ENCODE data around the gene KDSR.
A peak's percentile ranks its signal among the peaks of the same experiment; 100 is the strongest.
"Not testable (repeated sequence)": the region's sequence is repeated elsewhere in the genome, so short reads cannot be mapped to it uniquely, and the experiment has no call there.

KDSR gene

DNA sequence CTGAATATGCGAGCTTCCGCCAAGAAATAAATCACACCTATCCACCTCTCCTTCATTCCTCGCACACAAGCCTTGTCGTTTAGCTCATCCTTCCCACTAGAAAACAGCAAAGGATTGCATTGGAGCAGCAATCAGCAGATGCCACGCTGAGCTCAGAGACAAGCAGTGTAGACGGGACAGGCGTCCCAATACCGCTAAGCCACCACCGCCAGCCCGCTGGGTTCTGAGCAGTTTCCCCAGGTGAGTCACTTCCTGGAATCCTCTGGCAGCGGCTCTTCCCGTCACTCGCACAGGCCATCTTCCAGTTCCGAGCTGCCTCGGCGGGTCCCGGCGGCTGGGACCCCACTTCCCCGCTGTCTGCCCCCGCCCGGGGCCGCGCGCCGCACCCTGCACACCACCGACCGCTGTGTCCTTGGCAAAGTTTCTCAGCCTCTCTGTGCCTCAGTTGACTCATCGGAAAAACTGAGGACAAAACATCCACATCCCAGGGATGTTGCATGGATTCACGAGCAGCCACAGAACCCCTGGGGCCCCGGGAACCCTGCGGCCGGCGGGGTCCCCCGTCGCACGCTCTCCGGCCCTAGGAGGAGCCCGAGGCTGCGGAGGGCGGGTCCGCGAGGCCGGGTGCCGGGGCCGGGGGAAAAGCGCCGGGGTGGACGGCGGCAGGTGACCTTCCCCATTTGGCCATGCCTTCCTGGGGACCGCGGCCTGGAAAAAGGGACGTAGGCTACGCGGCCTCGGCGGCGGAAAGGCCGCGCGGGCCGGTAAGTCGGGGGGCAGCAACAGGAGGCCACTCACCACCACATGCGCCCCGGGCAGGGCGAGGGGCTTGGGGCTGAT lies 573 bp downstream of the KDSR start:
- Histone ChIP-seq H3K9me3 (ENCODE audit: insufficient read depth, low read length) (peaks cover 17% of the 10 kb centered on the region; the same call in 1 of the 2 replicates), H3K4me3 (ENCODE audit: insufficient read length, low read depth) (peak overlapping the region; percentile 82), H3K4me1 (ENCODE audit: insufficient read depth, insufficient read length) (no peaks in the 10 kb centered on the region), H3K9ac (ENCODE audit: insufficient read length, low read depth) (peak overlapping the region; percentile 82), H3K27me3 (ENCODE audit: insufficient read depth, insufficient read length) (peaks cover 4% of the 10 kb centered on the region), H3K36me3 (ENCODE audit: insufficient read depth, insufficient read length, low read length) (peaks cover 8% of the 10 kb centered on the region)
- no peak for TF ChIP-seq ZNF274 (IDR thresholded peaks at IDR 0.05; ENCODE audit: low read depth, low read length)
- no peak for TF ChIP-seq SUZ12 (IDR thresholded peaks at IDR 0.05; ENCODE audit: extremely low read depth, insufficient read depth, insufficient read length)
- TF ChIP-seq YY1 (IDR thresholded peaks at IDR 0.05; ENCODE audit: insufficient read depth, insufficient read length) = no peak
- DNase-seq (ENCODE audit: low read depth, low spot score) = peak; percentile 38

DNA sequence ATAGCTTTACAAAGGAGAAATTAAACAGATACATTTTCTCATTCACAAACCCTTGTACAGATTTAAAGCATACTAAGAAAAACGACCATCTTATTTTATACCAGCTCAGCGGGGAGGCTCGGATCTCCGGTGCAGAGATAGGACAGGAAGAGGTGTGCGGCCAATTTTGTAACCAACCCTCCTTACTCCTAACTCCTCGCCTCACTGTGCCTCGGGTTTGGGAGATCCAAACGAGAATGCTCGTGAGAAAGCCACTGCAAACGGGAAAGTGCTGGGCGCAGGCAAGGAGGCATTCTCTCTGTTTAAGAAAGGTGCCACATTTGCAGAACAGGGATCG lies 1.2 kb downstream of the KDSR start:
- TF ChIP-seq YY1 (IDR thresholded peaks at IDR 0.05; ENCODE audit: insufficient read depth, insufficient read length) (no peak), SUZ12 (IDR thresholded peaks at IDR 0.05; ENCODE audit: extremely low read depth, insufficient read depth, insufficient read length) (no peak), ZNF274 (IDR thresholded peaks at IDR 0.05; ENCODE audit: low read depth, low read length) (no peak)
- Histone ChIP-seq H3K4me1 (ENCODE audit: insufficient read depth, insufficient read length) (no peaks in the 10 kb centered on the region), H3K9me3 (ENCODE audit: insufficient read depth, low read length) (peaks cover 17% of the 10 kb centered on the region; the same call in 1 of the 2 replicates), H3K9ac (ENCODE audit: insufficient read length, low read depth) (peak overlapping the region; percentile 82), H3K27me3 (ENCODE audit: insufficient read depth, insufficient read length) (peaks cover 4% of the 10 kb centered on the region), H3K4me3 (ENCODE audit: insufficient read length, low read depth) (peak overlapping the region; percentile 82), H3K36me3 (ENCODE audit: insufficient read depth, insufficient read length, low read length) (peaks cover 8% of the 10 kb centered on the region)
- no peak for DNase-seq (ENCODE audit: low read depth, low spot score)

DNA sequence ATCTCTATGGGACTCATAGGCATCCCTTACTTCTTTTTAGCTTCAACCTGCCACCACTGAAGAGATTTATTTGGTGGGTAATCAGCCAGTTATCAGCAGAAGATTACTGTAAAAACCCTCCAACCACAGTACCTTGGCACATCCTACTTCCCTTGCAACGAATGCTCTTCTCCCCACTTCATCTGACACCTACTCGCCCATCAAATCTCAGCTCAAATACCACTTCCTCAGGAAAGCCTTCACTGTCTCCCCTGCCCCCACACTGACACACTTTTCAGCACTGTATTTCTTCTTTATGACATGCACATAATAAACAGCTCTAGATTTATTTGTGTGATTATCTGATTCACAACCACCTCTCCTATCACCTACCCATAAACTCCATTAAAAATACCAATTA lies 3.1 kb downstream of the KDSR start:
- no peak for TF ChIP-seq SUZ12 (IDR thresholded peaks at IDR 0.05; ENCODE audit: extremely low read depth, insufficient read depth, insufficient read length)
- TF ChIP-seq ZNF274 (IDR thresholded peaks at IDR 0.05; ENCODE audit: low read depth, low read length) = no peak
- TF ChIP-seq YY1 (IDR thresholded peaks at IDR 0.05; ENCODE audit: insufficient read depth, insufficient read length) = no peak

DNA sequence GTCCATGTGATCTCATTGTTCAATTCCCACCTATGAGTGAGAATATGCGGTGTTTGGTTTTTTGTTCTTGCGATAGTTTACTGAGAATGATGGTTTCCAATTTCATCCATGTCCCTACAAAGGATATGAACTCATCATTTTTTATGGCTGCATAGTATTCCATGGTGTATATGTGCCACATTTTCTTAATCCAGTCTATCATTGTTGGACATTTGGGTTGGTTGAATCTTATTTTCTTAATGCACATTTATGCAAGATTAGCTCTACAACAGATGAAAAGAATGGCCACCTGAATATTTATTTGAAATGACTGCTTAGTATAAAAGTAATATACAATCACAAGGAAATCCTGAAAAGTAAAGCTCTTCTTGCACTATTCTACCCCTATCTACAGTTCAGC lies 3.6 kb downstream of the KDSR start:
- not testable (repeated sequence) for H3K27me3 ChIP-seq (ENCODE audit: insufficient read depth, insufficient read length); H3K9me3 ChIP-seq (ENCODE audit: insufficient read depth, low read length); DNase-seq (ENCODE audit: low read depth, low spot score); H3K9ac ChIP-seq (ENCODE audit: insufficient read length, low read depth); H3K4me1 ChIP-seq (ENCODE audit: insufficient read depth, insufficient read length); H3K4me3 ChIP-seq (ENCODE audit: insufficient read length, low read depth)
- peaks cover 13% of the 10 kb centered on the region for H3K36me3 ChIP-seq (ENCODE audit: insufficient read depth, insufficient read length, low read length)

More for the DNA sequence above, 3.1 kb downstream of the KDSR start:
- Histone ChIP-seq H3K9me3 (ENCODE audit: insufficient read depth, low read length) (peaks cover 6% of the 10 kb centered on the region; the same call in 1 of the 2 replicates), H3K9ac (ENCODE audit: insufficient read length, low read depth) (no peak overlapping the region), H3K27me3 (ENCODE audit: insufficient read depth, insufficient read length) (peaks cover 4% of the 10 kb centered on the region), H3K4me3 (ENCODE audit: insufficient read length, low read depth) (no peak overlapping the region), H3K4me1 (ENCODE audit: insufficient read depth, insufficient read length) (no peaks in the 10 kb centered on the region), H3K36me3 (ENCODE audit: insufficient read depth, insufficient read length, low read length) (peaks cover 13% of the 10 kb centered on the region)
- DNase-seq (ENCODE audit: low read depth, low spot score) = no peak

DNA sequence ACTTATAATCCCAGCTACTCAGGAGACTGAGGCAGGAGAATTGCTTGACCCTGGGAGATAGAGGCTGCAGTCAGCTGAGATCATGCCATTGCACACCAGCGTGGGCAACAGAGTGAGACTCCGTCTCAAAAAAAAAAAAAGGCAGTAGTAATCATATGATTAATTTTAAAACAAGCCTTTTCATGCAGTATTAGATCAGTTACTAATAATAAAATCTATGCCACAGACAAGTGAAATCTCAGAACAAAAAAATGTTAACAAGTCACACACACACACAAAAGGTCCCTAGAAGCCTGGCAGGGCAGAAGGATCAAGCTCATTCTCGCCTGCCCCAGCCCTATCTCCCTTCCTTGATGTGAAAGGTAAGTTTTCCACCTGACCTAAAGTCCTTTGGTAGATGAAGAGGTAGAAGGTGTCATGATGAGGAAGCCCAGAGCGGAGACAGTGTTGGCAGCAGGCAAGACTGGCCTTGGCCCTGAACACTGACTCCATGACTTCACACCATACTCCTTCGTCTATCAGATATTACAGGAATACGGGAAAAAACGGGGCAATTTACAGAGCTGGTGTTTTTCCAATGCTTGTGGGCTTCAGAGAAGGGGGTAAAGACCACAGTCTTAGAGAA lies 10.6 kb downstream of the KDSR start:
- Histone ChIP-seq H3K4me1 (ENCODE audit: insufficient read depth, insufficient read length) (no peaks in the 10 kb centered on the region), H3K9ac (ENCODE audit: insufficient read length, low read depth) (no peak overlapping the region), H3K9me3 (ENCODE audit: insufficient read depth, low read length) (no peaks in the 10 kb centered on the region), H3K36me3 (ENCODE audit: insufficient read depth, insufficient read length, low read length) (peaks cover 32% of the 10 kb centered on the region), H3K4me3 (ENCODE audit: insufficient read length, low read depth) (no peak overlapping the region), H3K27me3 (ENCODE audit: insufficient read depth, insufficient read length) (no peaks in the 10 kb centered on the region)
- TF ChIP-seq SUZ12 (IDR thresholded peaks at IDR 0.05; ENCODE audit: extremely low read depth, insufficient read depth, insufficient read length) = no peak
- TF ChIP-seq YY1 (IDR thresholded peaks at IDR 0.05; ENCODE audit: insufficient read depth, insufficient read length) = no peak
- no peak for TF ChIP-seq ZNF274 (IDR thresholded peaks at IDR 0.05; ENCODE audit: low read depth, low read length)
- DNase-seq (ENCODE audit: low read depth, low spot score) = no peak

DNA sequence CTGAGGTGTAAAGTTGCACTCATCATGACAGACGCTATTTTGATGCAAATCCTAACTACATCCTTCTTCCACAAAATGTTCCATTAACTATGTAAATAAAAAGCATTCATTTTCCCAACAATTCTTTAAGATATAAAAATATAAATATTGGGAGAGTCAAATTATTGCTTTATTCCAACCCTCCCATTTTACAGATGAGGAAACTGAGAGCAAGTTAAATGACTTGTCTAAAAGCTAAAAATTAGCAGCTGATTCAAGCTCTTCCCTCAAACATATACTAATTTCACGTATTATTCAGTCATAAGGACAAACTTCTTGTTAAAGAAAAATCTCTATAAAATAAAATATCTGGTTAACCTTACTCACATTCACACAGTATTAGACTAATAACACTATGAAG lies 16.8 kb downstream of the KDSR start:
- H3K36me3 ChIP-seq (ENCODE audit: insufficient read depth, insufficient read length, low read length) = peaks cover 57% of the 10 kb centered on the region
- DNase-seq (ENCODE audit: low read depth, low spot score) = no peak
- TF ChIP-seq ZNF274 (IDR thresholded peaks at IDR 0.05; ENCODE audit: low read depth, low read length) = no peak
- no peak for TF ChIP-seq SUZ12 (IDR thresholded peaks at IDR 0.05; ENCODE audit: extremely low read depth, insufficient read depth, insufficient read length)
- no peak for TF ChIP-seq YY1 (IDR thresholded peaks at IDR 0.05; ENCODE audit: insufficient read depth, insufficient read length)

DNA sequence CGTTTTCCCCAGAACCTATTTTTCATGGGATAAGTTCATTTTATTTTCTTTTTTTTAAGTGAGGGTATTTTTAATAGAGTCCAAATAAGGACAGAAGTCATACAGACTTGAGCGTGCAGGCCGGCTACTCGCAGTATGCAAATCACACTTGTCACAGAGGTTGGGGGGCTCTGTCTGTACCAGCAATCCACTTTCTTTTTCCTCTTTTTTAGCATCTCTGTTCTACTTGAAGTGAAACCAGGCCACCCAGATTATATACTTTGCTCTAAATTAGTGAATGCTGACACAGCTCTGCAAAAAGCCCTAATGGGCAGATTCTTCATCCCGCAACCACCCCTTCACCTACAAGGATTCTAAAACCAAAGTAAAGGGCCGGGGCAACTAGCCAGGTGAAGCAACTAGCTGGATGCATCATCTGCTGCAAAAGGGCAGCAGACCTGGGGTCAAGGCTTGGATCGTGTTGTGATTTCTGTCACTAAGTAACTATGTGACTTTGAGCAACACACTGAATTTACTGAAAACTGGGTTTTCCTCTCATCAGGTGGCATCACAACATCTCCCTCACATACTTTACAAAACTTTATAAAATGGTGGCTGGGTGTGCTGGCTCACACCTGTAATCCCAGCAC lies 18.4 kb downstream of the KDSR start:
- no peak for TF ChIP-seq ZNF274 (IDR thresholded peaks at IDR 0.05; ENCODE audit: low read depth, low read length)
- no peak for TF ChIP-seq YY1 (IDR thresholded peaks at IDR 0.05; ENCODE audit: insufficient read depth, insufficient read length)
- TF ChIP-seq SUZ12 (IDR thresholded peaks at IDR 0.05; ENCODE audit: extremely low read depth, insufficient read depth, insufficient read length) = no peak
- Histone ChIP-seq H3K27me3 (ENCODE audit: insufficient read depth, insufficient read length) (no peaks in the 10 kb centered on the region), H3K4me1 (ENCODE audit: insufficient read depth, insufficient read length) (no peaks in the 10 kb centered on the region), H3K9me3 (ENCODE audit: insufficient read depth, low read length) (no peaks in the 10 kb centered on the region), H3K9ac (ENCODE audit: insufficient read length, low read depth) (no peak overlapping the region), H3K36me3 (ENCODE audit: insufficient read depth, insufficient read length, low read length) (peaks cover 53% of the 10 kb centered on the region), H3K4me3 (ENCODE audit: insufficient read length, low read depth) (no peak overlapping the region)
- DNase-seq (ENCODE audit: low read depth, low spot score) = no peak

More for the DNA sequence above, 16.8 kb downstream of the KDSR start:
- Histone ChIP-seq H3K9me3 (ENCODE audit: insufficient read depth, low read length) (no peaks in the 10 kb centered on the region), H3K4me3 (ENCODE audit: insufficient read length, low read depth) (no peak overlapping the region), H3K27me3 (ENCODE audit: insufficient read depth, insufficient read length) (no peaks in the 10 kb centered on the region), H3K4me1 (ENCODE audit: insufficient read depth, insufficient read length) (no peaks in the 10 kb centered on the region), H3K9ac (ENCODE audit: insufficient read length, low read depth) (no peak overlapping the region)

Data from NT2/D1 (cell line).